Fibroblast of villous mesenchyme (primary cell): Measurements from ENCODE around the gene TBX10. TPM values are rescaled to one million over a fixed set of nuclear protein-coding genes. Genes with fewer than 3 reads are reported as not detected.

Experiments
- DNase-seq: peaks from one replicate; pipeline ENCODE4 v3.0.0-alpha.2; 2010; ENCODE audit warnings: low read depth
- H3K4me3 ChIP-seq: 2 replicates; pipeline ENCODE4 v1.5.1; 2011; ENCODE audit warnings: low read depth, mild to moderate bottlenecking, low read length
- total RNA-seq: library from RNA; depleted of rRNA; stranded (reverse); fragments of >200 nt; gene quantifications from 2 replicates; pipeline ENCODE4 v1.2.3, GENCODE V29; 2012
- TF ChIP-seq, protein P1 (sequence below): IDR thresholded peaks from 2 replicates; pipeline ENCODE4 v1.5.1; 2012; ENCODE audit warnings: low read depth, mild to moderate bottlenecking, low read length; ENCODE audit not compliant: insufficient read depth

The TBX10 gene
- total RNA-seq, 1 donor = not detected

DNA sequence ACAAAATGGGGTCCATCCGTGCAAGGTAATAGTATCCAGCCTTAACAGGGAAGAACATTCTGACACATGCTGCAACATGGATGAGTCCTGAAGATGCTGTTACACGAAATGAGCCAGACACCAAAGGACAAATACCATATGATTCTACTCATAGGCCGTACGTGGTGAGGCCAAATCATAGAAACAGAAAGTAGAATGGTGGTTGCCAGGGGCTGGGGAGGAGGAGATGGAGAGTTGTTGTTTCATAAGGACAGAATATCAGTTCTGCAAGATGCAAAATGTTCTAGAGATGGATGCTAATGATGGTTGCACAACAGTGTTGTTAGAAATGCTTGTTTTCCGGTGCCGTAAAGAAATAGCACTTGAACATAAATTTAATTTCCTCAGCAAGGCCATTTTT is 2.6 kb downstream of the TBX10 start:
- TF ChIP-seq, protein P1, sequence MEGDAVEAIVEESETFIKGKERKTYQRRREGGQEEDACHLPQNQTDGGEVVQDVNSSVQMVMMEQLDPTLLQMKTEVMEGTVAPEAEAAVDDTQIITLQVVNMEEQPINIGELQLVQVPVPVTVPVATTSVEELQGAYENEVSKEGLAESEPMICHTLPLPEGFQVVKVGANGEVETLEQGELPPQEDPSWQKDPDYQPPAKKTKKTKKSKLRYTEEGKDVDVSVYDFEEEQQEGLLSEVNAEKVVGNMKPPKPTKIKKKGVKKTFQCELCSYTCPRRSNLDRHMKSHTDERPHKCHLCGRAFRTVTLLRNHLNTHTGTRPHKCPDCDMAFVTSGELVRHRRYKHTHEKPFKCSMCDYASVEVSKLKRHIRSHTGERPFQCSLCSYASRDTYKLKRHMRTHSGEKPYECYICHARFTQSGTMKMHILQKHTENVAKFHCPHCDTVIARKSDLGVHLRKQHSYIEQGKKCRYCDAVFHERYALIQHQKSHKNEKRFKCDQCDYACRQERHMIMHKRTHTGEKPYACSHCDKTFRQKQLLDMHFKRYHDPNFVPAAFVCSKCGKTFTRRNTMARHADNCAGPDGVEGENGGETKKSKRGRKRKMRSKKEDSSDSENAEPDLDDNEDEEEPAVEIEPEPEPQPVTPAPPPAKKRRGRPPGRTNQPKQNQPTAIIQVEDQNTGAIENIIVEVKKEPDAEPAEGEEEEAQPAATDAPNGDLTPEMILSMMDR = no peak
- H3K4me3 ChIP-seq = no peak overlapping the region
- DNase-seq = no peak

DNA sequence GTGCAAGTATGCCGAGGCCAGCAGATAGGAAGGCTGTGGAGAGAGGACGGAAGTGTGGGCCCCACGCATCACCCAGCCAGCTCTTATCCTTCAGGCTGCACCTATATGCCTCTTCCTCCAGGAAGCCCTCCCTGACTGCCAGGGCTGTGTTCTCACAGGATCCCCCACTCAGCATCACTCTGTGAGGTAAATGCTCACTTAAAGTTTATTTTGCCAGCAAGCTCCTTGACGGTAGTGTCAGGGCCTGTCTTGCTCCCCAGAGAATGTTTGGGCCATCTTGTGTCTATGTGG is 4.4 kb downstream of the TBX10 start:
- TF ChIP-seq, protein P1 = no peak
- no peak overlapping the region for H3K4me3 ChIP-seq
- DNase-seq = no peak

DNA sequence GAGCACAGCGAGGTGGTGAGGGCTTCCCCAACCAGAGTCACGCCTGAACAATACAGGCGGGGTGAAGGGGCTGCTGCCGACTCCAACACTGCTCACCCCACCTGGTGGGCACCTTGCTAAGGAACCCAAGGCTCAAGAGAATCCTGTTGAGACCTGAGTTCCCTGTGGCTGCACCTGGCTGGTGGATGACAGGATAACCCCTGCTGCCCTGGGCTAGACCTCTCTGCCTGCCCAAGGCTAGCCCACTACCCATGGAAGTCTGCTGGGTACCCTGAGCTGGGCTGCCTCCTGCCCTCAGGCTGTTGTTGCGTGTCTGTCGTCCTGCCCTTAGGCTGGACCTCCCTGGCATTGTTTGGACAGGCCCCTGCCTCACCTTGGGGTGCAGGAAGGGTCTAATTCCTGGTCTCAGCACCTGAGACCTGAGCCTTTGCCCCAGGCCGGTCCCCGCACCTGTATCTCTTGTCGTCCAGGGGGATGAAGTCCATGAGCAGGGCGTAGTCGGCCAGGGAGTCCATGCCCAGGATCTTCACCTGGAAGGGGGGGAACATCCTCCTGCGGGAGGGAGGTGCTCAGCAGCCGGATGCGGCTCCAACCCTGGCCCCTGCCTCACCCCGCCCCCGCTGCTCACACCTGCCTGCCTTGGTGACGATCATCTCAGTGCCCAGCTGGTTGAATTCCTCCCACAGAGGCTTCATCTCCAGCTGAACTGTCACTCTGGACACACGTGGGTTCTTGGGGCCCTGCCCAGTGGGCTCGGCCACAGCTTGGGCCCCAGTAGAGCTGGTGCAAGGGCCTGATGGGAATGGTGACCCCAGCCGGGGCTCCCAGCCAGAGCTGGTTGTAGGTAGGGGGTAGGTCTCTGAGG is 5.0 kb downstream of the TBX10 start:
- no peak overlapping the region for H3K4me3 ChIP-seq
- no peak for DNase-seq
- TF ChIP-seq, protein P1 = no peak

DNA sequence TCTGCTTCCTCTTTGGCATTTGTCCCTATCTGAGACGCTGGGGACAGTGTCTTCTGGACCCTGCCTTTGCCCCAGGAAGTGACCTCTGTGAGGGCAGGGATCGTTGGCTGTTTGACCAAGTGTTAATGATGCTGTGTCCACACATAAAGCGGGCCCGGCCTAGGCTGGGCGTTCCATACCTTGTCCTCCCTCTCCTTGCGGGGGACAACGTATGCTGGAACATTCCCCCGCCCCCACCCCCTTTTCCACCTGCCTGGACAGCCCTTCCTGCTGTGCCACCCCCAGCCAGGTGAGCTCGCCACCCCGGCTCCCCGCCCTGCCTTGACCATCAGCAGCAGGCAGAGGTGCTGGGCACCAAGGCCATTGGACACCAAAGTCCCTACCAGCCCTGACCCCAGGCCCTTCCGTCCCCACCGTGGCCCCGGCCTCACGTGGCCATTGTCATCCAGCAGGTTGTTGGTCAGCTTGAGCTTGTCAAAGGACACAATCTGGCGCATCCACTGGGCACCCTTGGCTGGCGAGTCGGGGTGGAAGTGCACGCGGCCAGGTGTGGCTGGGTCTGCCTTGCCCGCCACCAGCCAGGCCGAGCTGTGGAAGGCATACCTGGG is 5.7 kb downstream of the TBX10 start:
- no peak overlapping the region for H3K4me3 ChIP-seq
- DNase-seq = no peak
- TF ChIP-seq, protein P1 = no peak

DNA sequence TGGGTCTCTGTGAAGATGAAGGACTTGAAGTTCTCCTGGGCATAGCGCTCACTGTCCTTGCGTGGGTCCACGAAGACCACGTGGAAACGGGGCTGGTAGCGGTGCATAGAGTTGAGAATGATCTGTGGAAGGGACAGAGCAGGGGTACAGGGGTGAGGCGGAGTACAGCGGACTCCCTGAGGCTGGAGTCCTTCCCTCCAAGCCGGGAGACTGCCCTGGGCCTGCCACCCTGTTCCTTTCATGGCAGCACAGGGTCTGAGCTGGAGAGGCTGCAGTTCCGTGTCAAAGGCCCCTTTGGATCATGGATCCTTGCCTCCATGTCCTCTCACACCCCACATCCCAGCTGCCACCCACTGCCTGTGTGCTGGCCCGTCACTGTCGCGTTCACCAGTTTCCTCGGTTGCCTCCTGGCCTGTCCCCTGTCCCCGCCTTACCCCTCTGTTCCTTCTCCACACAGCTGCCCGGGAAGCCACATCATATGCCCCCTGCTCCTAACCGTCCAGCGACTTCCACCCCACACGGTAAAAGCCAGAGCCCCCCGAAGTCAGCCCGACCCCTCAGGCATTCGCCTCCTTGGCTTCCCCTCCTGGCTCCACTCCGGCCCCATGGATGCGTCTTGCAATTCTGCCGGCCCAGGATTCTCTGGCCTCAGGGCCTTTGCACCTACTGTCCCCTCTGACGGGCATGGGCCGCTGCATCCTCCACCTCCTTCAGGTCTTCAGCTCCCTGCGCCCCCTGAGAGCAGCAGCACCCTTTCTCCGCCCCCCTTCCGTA is 6.4 kb downstream of the TBX10 start:
- H3K4me3 ChIP-seq = no peak overlapping the region
- DNase-seq = no peak
- TF ChIP-seq, protein P1 = no peak

DNA sequence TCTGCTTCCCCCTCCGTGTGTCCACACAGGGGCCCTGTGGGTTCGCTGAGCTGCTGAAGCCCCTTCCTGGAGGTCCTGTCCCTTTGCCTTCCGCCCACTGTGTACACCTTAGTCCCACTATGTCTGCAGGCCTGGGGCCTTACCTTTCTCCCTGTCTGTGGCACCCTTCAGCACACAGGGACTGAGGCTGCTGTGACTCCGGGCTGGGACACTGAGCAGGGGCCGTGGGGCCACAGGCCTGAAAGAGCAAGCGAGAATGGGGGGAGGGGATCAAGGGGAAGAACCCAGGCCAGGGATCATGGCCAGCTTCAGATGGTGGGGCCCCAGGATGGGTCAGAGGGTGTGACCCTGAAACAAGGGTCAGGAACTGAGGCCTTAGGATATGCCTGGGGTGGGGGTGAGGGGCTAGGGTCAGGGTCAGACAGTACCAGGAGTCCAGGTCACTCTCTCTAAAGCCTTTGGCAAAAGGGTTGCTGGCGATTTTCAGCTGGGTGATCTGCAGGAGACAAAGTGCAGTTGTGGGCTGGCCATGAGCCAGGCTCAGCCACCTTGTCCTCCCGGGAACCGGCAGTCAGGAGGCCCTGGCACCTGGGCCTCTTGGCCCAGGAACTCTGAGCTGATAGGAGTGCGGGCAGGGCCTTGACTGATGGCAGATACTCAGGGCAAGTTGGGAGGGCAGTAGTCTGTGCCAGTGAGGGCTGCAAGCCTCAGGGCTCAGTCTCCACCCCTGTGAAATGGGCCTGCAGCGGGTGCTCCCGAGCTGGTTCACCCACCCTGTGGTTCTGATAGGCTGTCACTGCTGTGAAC is 7.2 kb downstream of the TBX10 start:
- H3K4me3 ChIP-seq = no peak overlapping the region
- DNase-seq = no peak
- TF ChIP-seq, protein P1 = no peak
